Gastrocnemius medialis (tissue), 4 donors: ENCODE results near the gene MAN1A2.

Experiments
- POLR2A ChIP-seq, 2 donors: fragments of 450-650 bp; IDR thresholded peaks; one replicate each; pipeline ENCODE4 v1.6.1; 2017; ENCODE audit warnings: antibody characterized with exemption in 2 of 2, mild to moderate bottlenecking in 2 of 2, moderate library complexity in 2 of 2
- TF ChIP-seq, protein P1 (sequence below), 5 experiments: fragments of 450-650 bp in 3 of 5; fragments of 200-600 bp in 2 of 5; sonication (generic) in 2 of 5; IDR thresholded peaks in 4 of 5; conservative IDR thresholded peaks in 1 of 5; 1 replicate in 4 of 5; 2 replicates in 1 of 5; pipeline ENCODE4 v1.5.1; 2016 to 2019; ENCODE audit warnings: antibody characterized with exemption in 5 of 5, mild to moderate bottlenecking in 3 of 5, moderate library complexity in 3 of 5

DNA sequence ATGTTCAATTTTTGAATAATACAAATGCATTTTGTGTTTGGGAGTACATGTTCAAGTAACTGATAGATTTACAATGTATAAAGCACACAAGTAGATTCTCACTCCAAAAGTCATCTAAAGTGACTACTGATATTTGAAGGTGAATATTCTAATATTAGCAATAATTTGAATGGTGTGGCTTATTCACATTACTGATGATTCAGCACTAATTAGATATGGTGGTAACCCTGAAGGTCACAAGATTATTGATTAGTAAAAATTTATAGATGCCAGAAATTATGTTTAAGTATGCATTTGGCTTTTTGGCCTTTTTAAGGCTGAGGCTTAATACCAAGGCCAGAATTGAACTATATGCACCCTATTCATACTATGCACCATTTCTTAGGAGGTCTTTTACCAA lies 186.2 kb downstream of the MAN1A2 start:
- TF ChIP-seq, protein P1, sequence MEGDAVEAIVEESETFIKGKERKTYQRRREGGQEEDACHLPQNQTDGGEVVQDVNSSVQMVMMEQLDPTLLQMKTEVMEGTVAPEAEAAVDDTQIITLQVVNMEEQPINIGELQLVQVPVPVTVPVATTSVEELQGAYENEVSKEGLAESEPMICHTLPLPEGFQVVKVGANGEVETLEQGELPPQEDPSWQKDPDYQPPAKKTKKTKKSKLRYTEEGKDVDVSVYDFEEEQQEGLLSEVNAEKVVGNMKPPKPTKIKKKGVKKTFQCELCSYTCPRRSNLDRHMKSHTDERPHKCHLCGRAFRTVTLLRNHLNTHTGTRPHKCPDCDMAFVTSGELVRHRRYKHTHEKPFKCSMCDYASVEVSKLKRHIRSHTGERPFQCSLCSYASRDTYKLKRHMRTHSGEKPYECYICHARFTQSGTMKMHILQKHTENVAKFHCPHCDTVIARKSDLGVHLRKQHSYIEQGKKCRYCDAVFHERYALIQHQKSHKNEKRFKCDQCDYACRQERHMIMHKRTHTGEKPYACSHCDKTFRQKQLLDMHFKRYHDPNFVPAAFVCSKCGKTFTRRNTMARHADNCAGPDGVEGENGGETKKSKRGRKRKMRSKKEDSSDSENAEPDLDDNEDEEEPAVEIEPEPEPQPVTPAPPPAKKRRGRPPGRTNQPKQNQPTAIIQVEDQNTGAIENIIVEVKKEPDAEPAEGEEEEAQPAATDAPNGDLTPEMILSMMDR (IDR thresholded peaks at IDR 0.05 in 4 of 5, conservative IDR thresholded peaks at IDR 0.05 in 1 of 5) = no peak
- no peak for TF ChIP-seq POLR2A (IDR thresholded peaks at IDR 0.05)
